ENCODE measurements around the gene SOX12.
"Not testable (repeated sequence)": the region's sequence is repeated elsewhere in the genome, so short reads cannot be mapped to it uniquely, and the experiment has no call there.

SOX12 gene

GRCh38 chr20:362271-363254, 37.2 kb downstream of the SOX12 start:
- DNase-seq (ENCODE audit: low read depth in 2 of 2): peak; percentile 41 to 49

GRCh38 chr20:363319-364078, 38.1 kb downstream of the SOX12 start:
- DNase-seq (ENCODE audit: low read depth in 2 of 2): no peak

DNA sequence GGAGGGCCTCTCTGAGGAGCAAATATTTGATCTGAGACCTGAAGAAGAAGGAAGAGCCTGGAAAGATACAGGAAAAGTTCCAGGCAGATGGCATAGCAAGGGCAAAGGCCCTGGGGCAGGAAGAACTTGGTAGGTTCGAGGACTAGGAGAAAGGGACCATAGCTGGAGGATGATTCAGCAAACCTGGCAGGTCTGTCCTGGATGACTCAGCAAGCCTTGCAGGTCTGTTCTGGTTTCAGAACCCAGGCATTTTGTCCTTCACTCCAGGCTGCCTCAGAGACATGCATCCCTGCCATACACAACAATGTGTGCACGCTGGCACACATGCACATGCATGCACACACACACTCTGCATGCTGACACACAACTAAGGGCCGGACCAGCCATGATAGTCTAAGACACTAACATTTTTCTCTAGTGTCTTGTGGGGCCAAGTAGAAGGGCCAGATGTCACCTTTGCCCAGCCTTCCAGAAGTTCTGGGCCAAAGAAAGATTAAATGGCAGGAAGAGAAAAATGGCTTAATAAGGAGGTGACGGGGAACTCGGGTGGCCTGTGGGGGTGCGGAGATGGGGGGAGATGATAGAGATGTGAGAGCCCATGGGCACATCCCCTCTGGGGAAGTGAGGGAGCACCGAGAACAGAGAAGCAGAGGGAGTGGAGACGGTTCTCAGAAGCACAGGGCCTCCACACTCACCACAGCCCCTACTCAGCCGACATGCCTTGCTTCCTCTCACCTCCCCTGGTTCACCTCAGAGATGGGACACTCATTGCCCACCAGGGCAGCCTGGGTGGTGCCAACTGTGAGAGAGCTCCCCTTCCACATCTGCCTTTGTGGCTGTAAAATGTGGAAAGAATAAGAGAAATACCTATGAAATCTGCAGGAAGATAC, 39.8 kb downstream of the SOX12 start:
- no peak for DNase-seq (ENCODE audit: low read depth in 2 of 2)

DNA sequence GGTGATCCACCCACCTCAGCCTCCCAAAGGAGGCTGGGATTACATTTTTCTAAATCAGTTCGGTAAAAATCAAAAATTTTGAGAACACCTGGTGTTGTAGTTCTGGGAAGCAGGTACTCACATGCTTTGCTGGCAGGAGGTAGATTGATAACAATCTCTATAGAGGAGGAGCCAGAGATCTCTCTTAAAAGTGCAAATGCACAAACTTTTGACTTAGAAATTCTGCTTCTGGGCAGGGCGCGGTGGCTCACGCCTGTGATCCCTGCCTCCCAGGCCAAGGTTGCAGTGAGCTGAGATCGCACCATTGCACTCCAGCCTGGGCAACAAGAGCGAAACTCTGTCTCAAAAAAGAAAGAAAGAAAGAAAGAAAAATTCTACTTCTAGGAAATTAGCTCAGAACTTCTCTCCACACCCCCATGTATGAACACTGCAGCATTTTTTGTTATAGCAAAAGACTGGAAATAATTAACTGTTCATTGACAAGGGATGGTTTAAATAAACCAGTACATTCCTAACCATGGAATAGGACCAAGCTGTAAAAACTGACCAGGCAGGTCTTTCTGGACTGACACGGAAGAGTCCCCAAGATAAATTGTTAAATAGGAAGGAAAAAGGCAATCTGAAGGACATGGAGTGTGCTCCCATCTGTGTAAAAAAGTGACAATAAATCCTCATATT, 40.8 kb downstream of the SOX12 start:
- DNase-seq (ENCODE audit: low read depth in 2 of 2): no peak

- no peak for DNase-seq (ENCODE audit: low read depth in 2 of 2)
Observed at GRCh38 chr20:366719-367485, 41.5 kb downstream of the SOX12 start.

- no peak for DNase-seq (ENCODE audit: low read depth in 2 of 2)
Observed at GRCh38 chr20:367486-367887, 42.1 kb downstream of the SOX12 start.

GRCh38 chr20:368915-369314, 43.6 kb downstream of the SOX12 start:
- DNase-seq (ENCODE audit: low read depth in 2 of 2): no peak

DNA sequence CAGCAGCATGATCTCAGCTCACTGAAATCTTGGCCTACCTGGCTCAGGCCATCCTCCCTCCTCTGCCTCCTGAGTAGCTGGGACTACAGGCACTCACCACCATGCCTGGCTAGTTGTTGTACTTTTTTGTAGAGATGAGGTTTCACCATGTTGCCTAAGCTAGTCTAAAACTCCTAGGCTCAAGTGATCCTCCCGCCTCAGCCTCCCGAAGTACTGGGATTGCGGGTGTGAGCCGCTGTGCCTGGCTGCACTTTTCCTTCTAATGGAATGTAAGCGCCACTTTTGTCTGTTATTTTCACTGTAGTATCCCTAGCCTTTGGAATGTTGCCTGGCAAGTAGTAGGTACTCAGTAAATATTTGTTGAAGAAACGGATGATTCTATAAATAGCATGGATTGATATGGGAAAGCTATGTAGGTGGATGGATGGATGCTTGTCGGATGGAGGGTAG, 44.8 kb downstream of the SOX12 start:
- DNase-seq (ENCODE audit: low read depth in 2 of 2): no peak

GRCh38 chr20:370977-371754, 45.8 kb downstream of the SOX12 start:
- DNase-seq (ENCODE audit: low read depth in 2 of 2): no peak

DNA sequence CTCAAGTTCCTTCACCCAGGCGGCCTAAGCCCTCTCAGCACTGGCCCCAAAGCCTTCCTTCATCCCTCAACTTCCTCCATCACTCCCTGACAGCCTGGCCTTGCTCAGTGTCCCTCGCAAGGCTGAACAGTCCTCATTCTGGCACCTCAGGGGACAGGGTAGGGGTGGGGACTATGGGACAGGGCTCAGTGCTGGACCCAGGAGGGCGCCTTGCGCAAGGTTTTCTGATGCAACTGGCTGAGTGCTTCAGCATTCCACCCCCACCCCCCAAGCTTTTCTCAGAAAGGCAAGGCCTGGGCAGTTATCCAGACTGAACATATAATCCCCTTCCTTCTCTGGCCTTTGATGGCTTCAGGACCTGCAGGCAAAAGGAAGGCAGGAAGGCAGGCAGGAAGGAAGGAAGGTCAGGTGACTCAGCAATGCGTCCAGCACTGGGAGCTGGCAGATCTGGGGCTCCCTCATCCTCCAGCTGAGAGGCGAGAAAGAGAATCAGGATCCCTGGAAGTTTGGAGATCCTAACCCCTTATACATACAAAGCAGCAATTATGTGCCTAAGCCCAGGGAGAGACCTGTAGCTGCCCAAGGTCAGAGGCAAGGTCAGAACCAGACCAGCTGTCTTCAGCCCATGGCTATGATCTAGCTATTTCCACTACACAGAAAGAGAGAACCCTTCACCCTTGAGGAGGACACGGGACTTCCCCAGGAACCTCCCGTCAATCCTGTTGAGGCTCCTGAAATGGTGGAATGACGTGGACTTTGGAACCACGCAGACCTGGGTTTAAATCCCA, 46.6 kb downstream of the SOX12 start:
- no peak for DNase-seq (ENCODE audit: low read depth in 2 of 2)

- not testable (repeated sequence) for DNase-seq (ENCODE audit: low read depth in 2 of 2)
Observed at GRCh38 chr20:372543-373082, 47.3 kb downstream of the SOX12 start.

DNA sequence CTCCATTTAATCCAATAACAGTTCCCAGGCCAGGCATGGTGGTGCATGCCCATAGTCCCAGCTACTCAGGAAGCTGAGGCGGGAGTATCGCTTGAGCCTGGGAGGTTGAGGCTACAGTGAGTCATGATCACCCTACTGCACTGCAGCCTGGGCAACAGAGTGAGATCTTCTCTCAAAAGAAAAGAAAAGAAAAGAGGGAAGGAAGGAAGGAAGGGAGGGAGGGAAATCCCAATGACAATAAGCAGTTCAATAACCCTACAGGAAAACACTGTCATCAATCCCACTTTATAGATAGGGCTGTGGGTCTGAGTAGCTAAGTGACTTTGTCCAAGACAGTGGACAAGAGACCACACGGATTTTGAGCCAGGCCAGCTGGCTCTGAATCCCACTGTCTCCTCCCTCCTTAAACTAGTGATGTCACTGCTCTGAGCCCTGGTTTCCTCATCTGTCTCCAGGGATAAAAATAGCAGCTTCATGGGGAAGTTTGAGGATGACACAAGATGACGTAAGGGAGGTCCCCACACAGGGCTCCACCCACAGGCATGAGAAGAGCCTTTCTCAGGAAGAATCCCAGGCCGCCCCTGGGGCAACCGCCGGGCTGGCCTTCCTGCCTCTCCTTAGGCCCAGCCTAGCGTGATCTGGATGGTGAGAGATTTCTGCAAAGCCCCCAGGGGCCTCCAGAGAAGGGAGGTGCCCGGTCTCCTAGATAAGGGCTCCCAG, 48.0 kb downstream of the SOX12 start:
- no peak for DNase-seq (ENCODE audit: low read depth in 2 of 2)

DNA sequence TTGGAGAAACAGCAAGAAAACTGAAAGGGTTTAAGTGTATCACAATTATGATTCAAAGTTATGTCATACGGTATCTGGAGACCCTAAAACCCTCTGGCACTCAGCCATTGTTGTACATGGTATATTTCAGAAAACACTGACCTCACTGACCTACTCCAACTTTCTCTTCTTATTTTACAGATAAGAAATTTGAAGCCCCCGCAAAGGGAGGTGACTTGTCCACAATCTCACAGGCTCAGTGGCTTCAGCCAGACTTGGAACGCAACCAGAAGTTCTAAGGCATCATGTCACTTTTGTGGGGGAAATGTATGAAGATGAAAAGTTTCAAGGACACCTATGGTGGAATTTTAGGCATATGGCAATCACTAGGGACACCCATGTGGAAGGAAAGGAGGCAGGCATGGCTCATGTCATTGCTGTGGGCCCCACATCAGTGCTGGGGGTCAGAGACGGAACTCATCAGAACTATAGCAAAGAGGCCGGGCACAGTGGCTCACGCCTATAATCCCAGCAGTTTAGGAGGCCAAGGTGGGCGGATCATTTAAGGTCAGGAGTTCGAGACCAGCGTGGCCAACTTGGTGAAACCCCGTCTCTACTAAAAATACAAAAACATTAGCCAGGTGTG, 50.0 kb downstream of the SOX12 start:
- DNase-seq (ENCODE audit: low read depth in 2 of 2): no peak

- DNase-seq (ENCODE audit: low read depth in 2 of 2): no peak
Observed at GRCh38 chr20:376089-376488, 50.7 kb downstream of the SOX12 start.

- no peak for DNase-seq (ENCODE audit: low read depth in 2 of 2)
Observed at GRCh38 chr20:376750-377149, 51.4 kb downstream of the SOX12 start.

DNA sequence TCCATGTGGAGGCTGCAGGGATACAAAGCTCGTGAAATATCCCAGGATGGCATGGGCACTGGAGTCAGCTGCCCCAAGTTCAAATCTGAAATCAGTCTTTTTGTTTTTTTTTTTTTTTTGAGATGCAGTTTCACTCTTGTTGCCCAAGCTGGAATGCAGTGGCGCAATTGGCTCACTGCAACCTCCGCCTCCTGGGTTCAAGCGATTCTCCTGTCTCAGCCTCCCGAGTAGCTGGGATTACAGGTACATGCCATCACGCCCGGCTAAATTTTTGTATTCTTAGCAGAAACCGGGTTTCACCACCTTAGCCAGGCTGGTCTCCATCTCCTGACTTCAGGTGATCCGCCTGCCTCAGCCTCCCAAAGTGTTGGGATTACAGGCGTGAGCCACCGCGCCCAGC, 52.2 kb downstream of the SOX12 start:
- DNase-seq (ENCODE audit: low read depth in 2 of 2): not testable (repeated sequence)

GRCh38 chr20:378961-379336, 53.6 kb downstream of the SOX12 start:
- no peak for DNase-seq (ENCODE audit: low read depth in 2 of 2)

All from stimulated activated CD4-positive, alpha-beta T cell treated with anti-CD3 and anti-CD28 coated beads, Interleukin-15, amount 100 ng/mL, for 48 hours (primary cell).